A549 (cell line): ENCODE results near the gene KIF27. TPM values are rescaled to one million over a fixed set of nuclear protein-coding genes. Genes with fewer than 3 reads are reported as not detected.

Source experiments
- ATAC-seq, 2 experiments: fragments of 200-7000 bp in 1 of 2; fragments of >200 bp in 1 of 2; cut with Nextera tagmentation in 1 of 2; cut with Tn5 transposase in 1 of 2; 3 replicates each; pipeline versions ENCODE4 v1.8.0 to v1.9.1; 2018 to 2020; ENCODE audit warnings: mild to moderate bottlenecking in 1 of 2, moderate library complexity in 1 of 2
- CTCF ChIA-PET: fragments of 300-600 bp; sonication (Branson Sonifier 250); formaldehyde crosslinking; extraction: SDS; loops from one replicate; lab custom pipeline; 2021; ENCODE audit warnings: antibody characterized with exemption, inconsistent platforms; lab: Yijun Ruan, JAX
- POLR2A ChIA-PET: fragments of 350-600 bp; formaldehyde crosslinking; extraction: SDS; loops from one replicate; lab custom pipeline; 2021; ENCODE audit warnings: antibody characterized with exemption, inconsistent platforms; lab: Yijun Ruan, JAX
- DNase-seq, 2 experiments: peaks; one replicate each; pipeline versions ENCODE4 v3.0.0 to v3.0.0-alpha.2; 2011 to 2016; ENCODE audit warnings: low read depth in 1 of 2, low spot score in 1 of 2
- FAIRE-seq: peaks from 2 replicates; lab custom pipeline; 2011; peaks lifted over from hg19 to GRCh38; lab: Jason Lieb, UNC
- H3K27ac ChIP-seq, 2 experiments: fragments of >200 bp; sonication (Bioruptor Twin); formaldehyde crosslinking; 3 replicates each; pipeline ENCODE4 v1.5.1; 2016 to 2017
- H3K4me1 ChIP-seq: fragments of >200 bp; sonication (Bioruptor Twin); formaldehyde crosslinking; 3 replicates; pipeline ENCODE4 v1.6.1; 2016
- H3K4me2 ChIP-seq: fragments of >200 bp; sonication (Bioruptor Twin); formaldehyde crosslinking; 3 replicates; pipeline ENCODE4 v1.6.1; 2016
- H3K4me3 ChIP-seq: fragments of >200 bp; sonication (Bioruptor Twin); formaldehyde crosslinking; 3 replicates; pipeline ENCODE4 v1.5.1; 2016
- H3K9me3 ChIP-seq: fragments of >200 bp; sonication (Bioruptor Twin); formaldehyde crosslinking; 3 replicates; pipeline ENCODE4 v1.6.1; 2016
- BCL3 ChIP-seq: fragments of >200 bp; sonication (Bioruptor Twin); formaldehyde crosslinking; IDR thresholded peaks from 3 replicates; pipeline ENCODE4 v1.6.1; 2016
- CBX8 ChIP-seq: fragments of 200-600 bp; sonication (generic); IDR thresholded peaks from 2 replicates; pipeline ENCODE4 v1.6.1; 2016
- CEBPB ChIP-seq, 2 experiments: fragments of >200 bp in 1 of 2; sonication (Bioruptor Twin) in 1 of 2; formaldehyde crosslinking in 1 of 2; IDR thresholded peaks; 2 replicates each; pipeline ENCODE4 v1.6.1; 2012 to 2016
- CTCF ChIP-seq: fragments of >200 bp; sonication (Bioruptor Twin); formaldehyde crosslinking; IDR thresholded peaks from 3 replicates; pipeline ENCODE4 v1.5.1; 2016
- EP300 ChIP-seq, 2 experiments: fragments of >200 bp; sonication (Bioruptor Twin); formaldehyde crosslinking; IDR thresholded peaks; 2 replicates in 1 of 2; 3 replicates in 1 of 2; pipeline ENCODE4 v1.6.1; 2016 to 2017
- FOSL2 ChIP-seq, 2 experiments: fragments of 450-650 bp in 1 of 2; fragments of >200 bp in 1 of 2; sonication (Bioruptor Twin) in 1 of 2; formaldehyde crosslinking; IDR thresholded peaks; 2 replicates each; pipeline versions ENCODE4 v1.5.0 to v1.6.1; 2016 to 2020; ENCODE audit warnings: mild to moderate bottlenecking in 1 of 2, moderate library complexity in 1 of 2
- HDAC2 ChIP-seq: fragments of 200-600 bp; sonication (generic); IDR thresholded peaks from 2 replicates; pipeline ENCODE4 v1.6.1; 2016
- HOXA7 ChIP-seq: fragments of 250-450 bp; sonication (Bioruptor Pico); IDR thresholded peaks from 2 replicates; pipeline ENCODE4 v1.5.0; 2020; ENCODE audit warnings: mild to moderate bottlenecking, moderate library complexity
- KDM1A ChIP-seq: fragments of 200-600 bp; sonication (generic); IDR thresholded peaks from 2 replicates; pipeline ENCODE4 v1.6.1; 2016; ENCODE audit warnings: low read depth, mild to moderate bottlenecking
- KDM5A ChIP-seq: fragments of 200-600 bp; sonication (generic); IDR thresholded peaks from 2 replicates; pipeline ENCODE4 v1.6.1; 2016; ENCODE audit warnings: antibody characterized with exemption, mild to moderate bottlenecking
- MAZ ChIP-seq: fragments of 150-350 bp; IDR thresholded peaks from 2 replicates; pipeline ENCODE4 v1.6.1; 2014; ENCODE audit warnings: antibody characterized with exemption, low read depth, low read length, borderline replicate concordance
- NFE2L2 ChIP-seq: fragments of 150-350 bp; conservative IDR thresholded peaks from 2 replicates; pipeline ENCODE4 v1.6.1; 2014; ENCODE audit warnings: low read length
- POLR2A ChIP-seq: IDR thresholded peaks from 2 replicates; pipeline ENCODE4 v1.6.1; 2012; ENCODE audit warnings: mild to moderate bottlenecking, low read length
- POLR2AphosphoS2 ChIP-seq: conservative IDR thresholded peaks from 2 replicates; pipeline ENCODE4 v1.6.1; 2012; ENCODE audit warnings: low read length, improper control_type of control experiment, inconsistent platforms
- RAD21 ChIP-seq, 2 experiments: fragments of >200 bp in 1 of 2; sonication (Bioruptor Twin) in 1 of 2; formaldehyde crosslinking in 1 of 2; IDR thresholded peaks in 1 of 2; conservative IDR thresholded peaks in 1 of 2; 2 replicates in 1 of 2; 3 replicates in 1 of 2; pipeline ENCODE4 v1.6.1; 2012 to 2018; ENCODE audit warnings: inconsistent platforms in 1 of 2
- RARB ChIP-seq: fragments of 250-450 bp; sonication (Bioruptor Pico); IDR thresholded peaks from 2 replicates; pipeline ENCODE4 v1.8.0; 2021; ENCODE audit warnings: mild to moderate bottlenecking, moderate library complexity
- REST ChIP-seq: fragments of 200-600 bp; sonication (generic); IDR thresholded peaks from 2 replicates; pipeline ENCODE4 v1.6.1; 2016; ENCODE audit warnings: antibody characterized with exemption, mild to moderate bottlenecking, moderate library complexity
- RNF2 ChIP-seq: fragments of 200-600 bp; sonication (generic); IDR thresholded peaks from 2 replicates; pipeline ENCODE4 v1.6.1; 2016; ENCODE audit warnings: low read depth, mild to moderate bottlenecking, antibody characterized with exemption, moderate library complexity, borderline replicate concordance
- SMC3 ChIP-seq: fragments of >200 bp; sonication (Bioruptor Twin); formaldehyde crosslinking; IDR thresholded peaks from 3 replicates; pipeline ENCODE4 v1.6.1; 2018; ENCODE audit warnings: inconsistent platforms
- TP53 ChIP-seq: fragments of 250-450 bp; sonication (Bioruptor Pico); IDR thresholded peaks from 2 replicates; pipeline ENCODE4 v1.5.0; 2021; ENCODE audit warnings: mild to moderate bottlenecking, moderate library complexity
- ZC3H11A ChIP-seq: fragments of 450-650 bp; IDR thresholded peaks from 2 replicates; pipeline ENCODE4 v1.6.1; 2014; ENCODE audit warnings: antibody characterized with exemption, mild to moderate bottlenecking
- ZSCAN20 ChIP-seq: fragments of 250-450 bp; sonication (Bioruptor Pico); IDR thresholded peaks from 2 replicates; pipeline ENCODE4 v1.8.0; 2022; ENCODE audit warnings: mild to moderate bottlenecking, moderate library complexity
- WGBS: methylation state at CpG from one replicate; pipeline ENCODE4 v1.1.6; 2017; ENCODE audit errors: missing lambda C conversion rate; 5-methylcytosine and 5-hydroxymethylcytosine counted together
- polyA plus RNA-seq, 4 experiments: library from polyadenylated mRNA; depleted of rRNA in 3 of 4; stranded (reverse); fragments of >200 nt; fragmentation: RNase III in 1 of 4; extraction: RNeasy Plus Mini Kit Qiagen cat#74134 plus additional on column Dnase treatment in 1 of 4; gene quantifications; 2 replicates in 3 of 4; 3 replicates in 1 of 4; pipeline ENCODE4 v1.2.3, GENCODE V29; 2011 to 2017
- TF ChIP-seq, protein P1 (sequence below): fragments of >200 bp; sonication (Bioruptor Twin); formaldehyde crosslinking; IDR thresholded peaks from 2 replicates; pipeline ENCODE4 v1.6.1; 2016
- TF ChIP-seq, protein P2 (sequence below): IDR thresholded peaks from 2 replicates; pipeline ENCODE4 v1.6.1; 2012

KIF27 gene
- polyA plus RNA-seq, 2 of the 4 experiments (the other 2 are of a cell fraction), result 2.2 to 6.0 TPM

DNA sequence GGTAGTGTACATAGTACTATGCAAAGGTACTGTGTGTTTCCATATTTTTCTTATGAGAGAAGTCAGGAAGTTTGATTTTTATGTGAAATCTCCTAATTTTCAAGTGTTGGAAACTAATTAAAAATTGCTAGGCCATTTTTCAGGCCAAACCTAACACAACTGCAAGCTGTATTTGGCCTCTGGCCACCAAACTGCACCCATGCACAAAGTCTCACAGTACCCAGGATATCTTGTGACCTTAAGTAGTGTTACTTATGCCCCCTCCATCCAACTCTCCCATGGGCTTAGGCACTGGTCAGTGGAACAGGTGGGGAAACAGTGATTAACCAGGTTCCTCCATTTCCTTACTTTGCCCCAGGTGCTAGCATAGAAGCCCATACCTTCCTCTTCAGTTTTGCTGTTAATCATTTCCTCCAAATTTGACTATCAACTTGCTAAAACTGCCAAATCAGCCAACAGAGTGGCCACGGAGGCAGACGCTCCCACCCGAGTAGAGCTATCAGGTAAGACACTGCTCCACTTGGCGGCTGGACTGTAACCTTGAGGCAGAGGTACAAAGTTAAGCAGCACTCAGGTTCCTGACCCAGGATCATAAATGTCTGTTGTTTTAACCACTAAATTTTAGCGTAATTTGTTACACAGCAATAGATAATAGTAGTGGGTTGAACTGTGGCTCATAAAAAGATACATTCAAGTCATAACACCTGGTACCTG lies 19.5 kb upstream of the KIF27 start:
- 90% methylated on average over 5 of the region's 5 CpGs for WGBS
- no peaks in the 10 kb centered on the region; the same call in 2 of the 3 replicates for H3K4me1 ChIP-seq
- no peak overlapping the region for H3K4me2 ChIP-seq
- FAIRE-seq (no peak), DNase-seq (no peak), ATAC-seq (no peak)
- TF ChIP-seq, protein P1, sequence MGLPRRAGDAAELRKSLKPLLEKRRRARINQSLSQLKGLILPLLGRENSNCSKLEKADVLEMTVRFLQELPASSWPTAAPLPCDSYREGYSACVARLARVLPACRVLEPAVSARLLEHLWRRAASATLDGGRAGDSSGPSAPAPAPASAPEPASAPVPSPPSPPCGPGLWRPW, result no peak
- no peak for TF ChIP-seq POLR2AphosphoS2
- TF ChIP-seq RARB (CRISPR knock-in tag), result no peak
- no peak for TF ChIP-seq KDM5A
- no peak for TF ChIP-seq ZSCAN20
- TF ChIP-seq HDAC2, result no peak
- TF ChIP-seq RAD21 (conservative IDR thresholded peaks at IDR 0.05 in 1 of 2, IDR thresholded peaks at IDR 0.05 in 1 of 2), result no peak
- TF ChIP-seq FOSL2 (IDR thresholded peaks at IDR 0.05), result no peak
- TF ChIP-seq FOSL2 (CRISPR knock-in tag; IDR thresholded peaks at IDR 0.05), result no peak
- no peak for TF ChIP-seq CBX8
- TF ChIP-seq CTCF, result no peak
- TF ChIP-seq, protein P2, sequence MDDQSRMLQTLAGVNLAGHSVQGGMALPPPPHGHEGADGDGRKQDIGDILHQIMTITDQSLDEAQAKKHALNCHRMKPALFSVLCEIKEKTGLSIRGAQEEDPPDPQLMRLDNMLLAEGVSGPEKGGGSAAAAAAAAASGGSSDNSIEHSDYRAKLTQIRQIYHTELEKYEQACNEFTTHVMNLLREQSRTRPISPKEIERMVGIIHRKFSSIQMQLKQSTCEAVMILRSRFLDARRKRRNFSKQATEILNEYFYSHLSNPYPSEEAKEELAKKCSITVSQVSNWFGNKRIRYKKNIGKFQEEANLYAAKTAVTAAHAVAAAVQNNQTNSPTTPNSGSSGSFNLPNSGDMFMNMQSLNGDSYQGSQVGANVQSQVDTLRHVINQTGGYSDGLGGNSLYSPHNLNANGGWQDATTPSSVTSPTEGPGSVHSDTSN, result no peak
- no peak for TF ChIP-seq HOXA7 (CRISPR knock-in tag)
- TF ChIP-seq TP53 (CRISPR knock-in tag), result no peak
- no peak for TF ChIP-seq POLR2A
- no peak for TF ChIP-seq ZC3H11A
- TF ChIP-seq EP300 (IDR thresholded peaks at IDR 0.05), result no peak
- no peak overlapping the region for H3K27ac ChIP-seq
- CTCF ChIA-PET, result interaction anchor here (1.2 to 8.9 kb wide), 5 partner anchors 19 to 373 kb away, joined by 3 to 57 read pairs (median 7); partner anchors contain the start of gene KIF27
- H3K4me3 ChIP-seq, result no peak overlapping the region
- no peaks in the 10 kb centered on the region for H3K9me3 ChIP-seq
- POLR2A ChIA-PET, result no interaction called here

DNA sequence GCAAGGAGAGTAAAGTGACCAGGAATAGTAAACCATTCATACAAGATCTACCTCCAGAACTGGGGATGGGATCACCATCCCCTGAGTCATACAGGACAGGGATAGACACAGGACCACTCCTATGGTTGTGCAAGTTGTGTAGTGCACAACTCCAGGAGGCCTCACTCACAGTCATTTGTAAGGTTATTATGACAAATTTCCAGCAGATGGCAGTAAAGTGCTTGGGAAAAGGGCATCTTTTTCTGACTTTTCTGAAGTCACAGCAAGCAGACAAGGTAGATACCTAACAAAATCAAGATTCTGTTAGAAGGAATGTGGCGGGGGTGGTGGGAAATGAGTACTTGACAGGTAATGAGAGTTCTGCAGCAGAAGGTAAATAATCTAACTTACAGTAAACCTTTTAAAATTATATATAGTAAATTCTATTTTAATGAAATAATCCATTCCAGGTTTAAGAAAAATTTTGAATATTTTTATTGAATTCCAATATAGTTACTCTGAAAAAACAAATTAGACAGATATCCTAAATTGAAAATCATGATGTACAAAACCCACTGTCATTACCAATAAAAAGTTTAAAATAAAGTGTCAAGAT lies 16.7 kb upstream of the KIF27 start:
- ChIA-PET POLR2A (interaction anchor here (1.4 kb wide), 1 partner anchor 17 kb away, joined by 6 read pairs; the partner anchor contains the start of gene KIF27), CTCF (interaction anchor here (0.6 to 3.8 kb wide), 23 partner anchors 9 to 378 kb away, joined by 3 to 60 read pairs (median 4); partner anchors contain the start of gene KIF27)
- Histone ChIP-seq H3K27ac (no peak overlapping the region), H3K4me2 (no peak overlapping the region), H3K9me3 (no peaks in the 10 kb centered on the region), H3K4me1 (peaks cover 23% of the 10 kb centered on the region; the same call in 2 of the 3 replicates), H3K4me3 (no peak overlapping the region)
- FAIRE-seq, result no peak
- DNase-seq, result peak; percentile 56 to 70
- 4% methylated on average over 1 of the region's 1 CpG for WGBS
- TF ChIP-seq RNF2, result no peak
- no peak for TF ChIP-seq REST
- TF ChIP-seq BCL3, result no peak
- no peak for TF ChIP-seq TP53 (CRISPR knock-in tag)
- TF ChIP-seq RAD21 (conservative IDR thresholded peaks at IDR 0.05 in 1 of 2, IDR thresholded peaks at IDR 0.05 in 1 of 2), result peak; percentile 85 to 88
- TF ChIP-seq KDM1A, result no peak
- TF ChIP-seq CTCF, result peak; percentile 84
- no peak for TF ChIP-seq MAZ
- TF ChIP-seq NFE2L2, result no peak
- TF ChIP-seq SMC3, result peak; percentile 77
- TF ChIP-seq CEBPB (IDR thresholded peaks at IDR 0.05), result 0 out of 4 replicates have a peak, but pooled peaks of 1 of the 2 experiments have one; percentile 17
- peak; percentile 84 to 86 for ATAC-seq
